ENCODE data around the gene DDX10.

- TF ChIP-seq, protein P1, sequence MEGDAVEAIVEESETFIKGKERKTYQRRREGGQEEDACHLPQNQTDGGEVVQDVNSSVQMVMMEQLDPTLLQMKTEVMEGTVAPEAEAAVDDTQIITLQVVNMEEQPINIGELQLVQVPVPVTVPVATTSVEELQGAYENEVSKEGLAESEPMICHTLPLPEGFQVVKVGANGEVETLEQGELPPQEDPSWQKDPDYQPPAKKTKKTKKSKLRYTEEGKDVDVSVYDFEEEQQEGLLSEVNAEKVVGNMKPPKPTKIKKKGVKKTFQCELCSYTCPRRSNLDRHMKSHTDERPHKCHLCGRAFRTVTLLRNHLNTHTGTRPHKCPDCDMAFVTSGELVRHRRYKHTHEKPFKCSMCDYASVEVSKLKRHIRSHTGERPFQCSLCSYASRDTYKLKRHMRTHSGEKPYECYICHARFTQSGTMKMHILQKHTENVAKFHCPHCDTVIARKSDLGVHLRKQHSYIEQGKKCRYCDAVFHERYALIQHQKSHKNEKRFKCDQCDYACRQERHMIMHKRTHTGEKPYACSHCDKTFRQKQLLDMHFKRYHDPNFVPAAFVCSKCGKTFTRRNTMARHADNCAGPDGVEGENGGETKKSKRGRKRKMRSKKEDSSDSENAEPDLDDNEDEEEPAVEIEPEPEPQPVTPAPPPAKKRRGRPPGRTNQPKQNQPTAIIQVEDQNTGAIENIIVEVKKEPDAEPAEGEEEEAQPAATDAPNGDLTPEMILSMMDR (IDR thresholded peaks at IDR 0.05) = no peak
- TF ChIP-seq POLR2A (IDR thresholded peaks at IDR 0.05) = no peak
Measured at GRCh38 chr11:108758458-108758857, 93.6 kb downstream of the DDX10 start.
